ENCODE results near the gene RPSA.

DNA sequence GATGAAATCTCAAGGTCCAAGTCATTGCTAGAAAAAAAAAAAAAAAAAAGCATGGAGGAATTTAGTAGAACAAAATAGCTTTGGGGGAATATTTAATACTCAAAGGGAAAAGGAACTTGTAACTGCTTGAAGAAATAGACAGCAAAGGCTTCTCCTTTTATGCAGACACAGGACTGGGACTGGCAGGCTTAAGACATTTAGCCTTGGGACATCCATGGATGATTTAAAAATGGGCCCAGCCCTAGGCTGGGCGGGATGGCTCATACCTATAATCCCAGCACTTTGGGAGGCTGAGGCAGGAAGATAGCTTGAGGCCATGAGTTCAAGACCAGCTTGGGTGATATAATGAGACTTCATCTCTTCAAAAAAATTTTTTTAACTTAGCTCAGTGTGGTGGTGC, 19.8 kb downstream of the RPSA start:
- no peak for TF ChIP-seq POLR2AphosphoS5 (IDR thresholded peaks at IDR 0.05; ENCODE audit: borderline replicate concordance, low read depth, low read length)
- no peak for TF ChIP-seq EZH2 (IDR thresholded peaks at IDR 0.05)
- TF ChIP-seq FOXP2 (optimal IDR thresholded peaks at IDR 0.05; ENCODE audit: control extremely low read depth, extremely low read length, insufficient read depth), result no peak

Data from SK-N-MC (cell line).